Activated CD8-positive, alpha-beta T cell treated with anti-CD3 and anti-CD28 coated beads for 36 hours (primary cell): Measurements from ENCODE around the gene VAT1. TPM values are rescaled to one million over a fixed set of nuclear protein-coding genes. Genes with fewer than 3 reads are reported as not detected.
A peak's percentile ranks its signal among the peaks of the same experiment; 100 is the strongest.

Source experiments
- ATAC-seq: fragments of 200-7000 bp; cut with Tn5 transposase; one replicate; pipeline ENCODE4 v1.10.0; 2021; ENCODE audit warnings: mild to moderate bottlenecking, moderate library complexity
- CTCF ChIA-PET: fragments of 350-600 bp; sonication (Branson Sonifier 250); formaldehyde crosslinking; loops from one replicate; lab custom pipeline; 2021; ENCODE audit warnings: antibody characterized with exemption; lab: Charles Lee
- POLR2A ChIA-PET: fragments of 350-600 bp; sonication (Branson Sonifier 250); formaldehyde crosslinking; loops from one replicate; lab custom pipeline; 2021; ENCODE audit warnings: antibody characterized with exemption; lab: Charles Lee
- DNase-seq: peaks from one replicate; pipeline ENCODE4 v3.0.0-alpha.2; 2020
- H3K27ac Mint-ChIP-seq: one replicate; pipeline ENCODE4 v1.8.0; 2021; ENCODE audit warnings: mild to moderate bottlenecking, mixed read lengths
- H3K27me3 Mint-ChIP-seq: one replicate; pipeline ENCODE4 v1.8.0; 2021; ENCODE audit warnings: mixed read lengths
- H3K36me3 Mint-ChIP-seq: one replicate; pipeline ENCODE4 v1.8.0; 2021; ENCODE audit warnings: low read depth, mixed read lengths
- H3K4me1 Mint-ChIP-seq: one replicate; pipeline ENCODE4 v1.8.0; 2021; ENCODE audit warnings: low read depth, mixed read lengths
- H3K4me3 Mint-ChIP-seq: one replicate; pipeline ENCODE4 v1.8.0; 2021; ENCODE audit warnings: mild to moderate bottlenecking, moderate library complexity, mixed read lengths
- H3K9me3 Mint-ChIP-seq: one replicate; pipeline ENCODE4 v1.8.0; 2021; ENCODE audit warnings: mixed read lengths
- intact Hi-C: fragments of 100-400 bp; cut with micrococcal nuclease; formaldehyde crosslinking; loops from one replicate; pipeline ENCODE4 v1.10.0; 2022
- total RNA-seq, 2 experiments: library from RNA; stranded (reverse); gene quantifications; one replicate each; pipeline ENCODE4 v1.2.3, GENCODE V29; 2021
- TF ChIP-seq, protein P1 (sequence below): fragments of 200-600 bp; IDR thresholded peaks from one replicate; pipeline ENCODE4 v1.8.0; 2022; ENCODE audit warnings: antibody characterized with exemption, mild to moderate bottlenecking

The VAT1 gene
- total RNA-seq, 2 experiments from 2014 or later, result 35.9 to 39.4 TPM

GRCh38 chr17:43019418-43019817, 2.8 kb downstream of the VAT1 start:
- no peaks in the 10 kb centered on the region for H3K36me3 Mint-ChIP-seq
- H3K27me3 Mint-ChIP-seq, result no peaks in the 10 kb centered on the region
- no peak for ATAC-seq
- H3K27ac Mint-ChIP-seq, result no peak overlapping the region
- H3K4me1 Mint-ChIP-seq, result peaks cover 34% of the 10 kb centered on the region
- H3K9me3 Mint-ChIP-seq, result no peaks in the 10 kb centered on the region
- ChIA-PET CTCF (no interaction called here), POLR2A (interaction anchor here (0.7 to 3.7 kb wide), 5 partner anchors 9 to 702 kb away, joined by 3 to 23 read pairs (median 4); partner anchors contain the start of genes IFI35 and RPL27)
- no peak for DNase-seq
- TF ChIP-seq, protein P1, sequence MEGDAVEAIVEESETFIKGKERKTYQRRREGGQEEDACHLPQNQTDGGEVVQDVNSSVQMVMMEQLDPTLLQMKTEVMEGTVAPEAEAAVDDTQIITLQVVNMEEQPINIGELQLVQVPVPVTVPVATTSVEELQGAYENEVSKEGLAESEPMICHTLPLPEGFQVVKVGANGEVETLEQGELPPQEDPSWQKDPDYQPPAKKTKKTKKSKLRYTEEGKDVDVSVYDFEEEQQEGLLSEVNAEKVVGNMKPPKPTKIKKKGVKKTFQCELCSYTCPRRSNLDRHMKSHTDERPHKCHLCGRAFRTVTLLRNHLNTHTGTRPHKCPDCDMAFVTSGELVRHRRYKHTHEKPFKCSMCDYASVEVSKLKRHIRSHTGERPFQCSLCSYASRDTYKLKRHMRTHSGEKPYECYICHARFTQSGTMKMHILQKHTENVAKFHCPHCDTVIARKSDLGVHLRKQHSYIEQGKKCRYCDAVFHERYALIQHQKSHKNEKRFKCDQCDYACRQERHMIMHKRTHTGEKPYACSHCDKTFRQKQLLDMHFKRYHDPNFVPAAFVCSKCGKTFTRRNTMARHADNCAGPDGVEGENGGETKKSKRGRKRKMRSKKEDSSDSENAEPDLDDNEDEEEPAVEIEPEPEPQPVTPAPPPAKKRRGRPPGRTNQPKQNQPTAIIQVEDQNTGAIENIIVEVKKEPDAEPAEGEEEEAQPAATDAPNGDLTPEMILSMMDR, result no peak
- intact Hi-C loops, result loop anchor here (10.0 kb wide), 1 partner anchor 195 kb away; the partner anchor contains the start of gene TMEM106A
- H3K4me3 Mint-ChIP-seq, result no peak overlapping the region

DNA sequence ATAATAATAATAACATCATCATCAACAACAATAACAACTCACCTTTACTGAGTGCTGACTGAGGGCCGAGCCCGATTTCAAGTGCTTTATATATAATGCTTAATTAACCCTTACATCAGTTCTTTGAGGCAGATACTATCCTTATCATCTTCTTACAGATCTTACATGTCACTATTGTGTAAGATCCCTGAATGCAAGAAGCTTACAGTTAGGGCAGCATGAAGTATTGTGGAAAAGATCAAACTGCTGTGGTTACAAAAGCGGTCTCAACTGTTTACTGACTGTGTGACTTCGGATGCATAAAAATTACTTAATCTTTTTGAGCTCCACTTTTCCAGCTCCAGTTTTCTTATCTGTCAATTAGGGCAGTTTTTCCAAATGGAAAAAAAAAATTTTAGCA, 3.3 kb downstream of the VAT1 start:
- TF ChIP-seq, protein P1, result no peak
- POLR2A ChIA-PET, result interaction anchor here (0.7 to 3.1 kb wide), 5 partner anchors 9 to 703 kb away, joined by 3 to 13 read pairs (median 4); partner anchors contain the start of genes IFI35 and RPL27
- DNase-seq, result no peak
- CTCF ChIA-PET, result no interaction called here
- Mint-ChIP-seq H3K36me3 (no peaks in the 10 kb centered on the region), H3K27me3 (no peaks in the 10 kb centered on the region), H3K4me3 (no peak overlapping the region), H3K4me1 (peaks cover 31% of the 10 kb centered on the region), H3K9me3 (no peaks in the 10 kb centered on the region), H3K27ac (no peak overlapping the region)
- ATAC-seq, result no peak
- intact Hi-C loops, result loop anchor here (10.0 kb wide), 1 partner anchor 196 kb away; the partner anchor contains the start of gene TMEM106A

DNA sequence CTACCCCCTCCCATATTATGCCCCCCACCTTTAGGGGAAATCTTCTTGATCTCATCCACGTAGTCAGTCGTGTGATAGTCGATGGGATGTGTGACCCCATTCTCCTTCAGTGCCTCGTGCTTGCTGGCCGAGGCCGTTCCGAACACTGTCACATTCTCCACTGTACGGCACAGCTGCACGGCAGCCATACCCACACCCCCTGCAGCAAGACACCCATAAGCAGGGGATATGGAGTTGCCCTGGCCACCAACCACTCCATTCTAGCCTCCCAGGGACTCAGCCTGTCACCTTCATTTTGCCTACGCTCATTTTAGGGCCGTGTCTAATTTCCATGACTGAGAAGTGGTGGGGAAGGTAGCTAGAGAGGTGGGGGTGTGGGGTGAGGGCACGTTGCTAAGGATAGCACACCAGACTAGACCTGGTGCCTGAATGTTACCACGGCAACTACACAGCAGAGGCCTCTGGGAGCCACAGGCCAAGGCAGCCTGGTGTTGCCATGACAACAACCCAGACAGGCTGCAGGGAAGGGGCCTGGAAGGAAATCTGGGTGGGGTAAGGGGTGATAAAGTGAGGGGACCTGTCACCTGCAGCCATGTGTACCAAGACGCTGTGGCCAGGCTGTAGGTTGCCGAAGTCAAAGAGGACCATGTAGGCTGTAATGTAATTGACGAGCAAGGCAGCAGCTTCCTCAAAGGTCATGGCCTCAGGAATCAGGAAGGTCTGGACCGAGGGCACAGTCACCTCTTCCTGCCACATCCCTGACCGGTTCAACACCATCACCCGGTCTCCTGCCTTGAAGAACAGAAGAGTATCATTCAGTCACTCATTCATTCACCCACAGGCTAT, 4.0 kb downstream of the VAT1 start:
- ChIA-PET POLR2A (interaction anchor here (1.0 to 3.1 kb wide), 3 partner anchors 8 to 19 kb away, joined by 3 to 13 read pairs (median 7); partner anchors contain the start of genes IFI35 and RPL27), CTCF (no interaction called here)
- DNase-seq (no peak), ATAC-seq (peak; percentile 15)
- intact Hi-C loops, result loop anchor here (10.0 kb wide), 1 partner anchor 197 kb away; the partner anchor contains the start of gene TMEM106A
- Mint-ChIP-seq H3K27me3 (no peaks in the 10 kb centered on the region), H3K36me3 (no peaks in the 10 kb centered on the region), H3K9me3 (no peaks in the 10 kb centered on the region), H3K4me1 (peaks cover 31% of the 10 kb centered on the region), H3K4me3 (no peak overlapping the region), H3K27ac (no peak overlapping the region)
- TF ChIP-seq, protein P1, result no peak

DNA sequence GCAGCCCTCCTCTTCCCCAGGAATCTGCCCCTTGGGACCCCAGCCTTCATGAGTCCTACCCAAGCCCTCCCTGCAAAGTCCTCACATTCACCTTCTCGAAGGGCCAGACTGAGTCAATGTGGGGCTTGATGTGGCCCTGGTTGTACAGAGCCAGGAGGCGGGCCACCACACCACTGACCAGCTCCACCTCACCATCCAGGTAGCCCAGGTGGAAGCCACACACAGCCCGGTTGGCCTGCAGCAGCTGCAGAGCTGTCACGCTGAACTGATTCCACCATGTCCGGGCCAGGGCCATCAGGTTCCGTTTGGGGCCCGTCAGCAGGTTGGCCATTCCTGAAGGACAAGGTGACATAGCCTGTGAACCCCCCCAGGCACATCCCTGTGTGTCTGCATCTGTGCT, 6.0 kb downstream of the VAT1 start:
- ChIA-PET CTCF (no interaction called here), POLR2A (interaction anchor here (1.0 to 6.4 kb wide), 3 partner anchors 14 to 299 kb away, joined by 3 to 36 read pairs (median 13); partner anchors contain the start of gene RPL27)
- H3K27me3 Mint-ChIP-seq, result no peaks in the 10 kb centered on the region
- H3K4me3 Mint-ChIP-seq, result no peak overlapping the region
- no peak overlapping the region for H3K27ac Mint-ChIP-seq
- intact Hi-C loops, result loop anchor here (10.0 kb wide), 1 partner anchor 199 kb away; the partner anchor contains the start of gene TMEM106A
- no peaks in the 10 kb centered on the region for H3K9me3 Mint-ChIP-seq
- H3K36me3 Mint-ChIP-seq, result no peaks in the 10 kb centered on the region
- no peak for DNase-seq
- H3K4me1 Mint-ChIP-seq, result peaks cover 27% of the 10 kb centered on the region
- TF ChIP-seq, protein P1, result no peak
- no peak for ATAC-seq
